Measurements from ENCODE around the gene SPOPL.
A peak's percentile ranks its signal among the peaks of the same experiment; 100 is the strongest.
"Not testable (repeated sequence)": the region's sequence is repeated elsewhere in the genome, so short reads cannot be mapped to it uniquely, and the experiment has no call there.

The SPOPL gene

GRCh38 chr2:138501425-138502254 lies at the start of gene SPOPL:
Gene SPOPL (plus strand): TSS chr2:138501770. CDS start chr2:138550217, 48,447 bp downstream.
- in situ Hi-C loops (cut with HindIII; ENCODE audit: low sequenced_read_pairs) = no loop called here
- TF ChIP-seq, protein P1, sequence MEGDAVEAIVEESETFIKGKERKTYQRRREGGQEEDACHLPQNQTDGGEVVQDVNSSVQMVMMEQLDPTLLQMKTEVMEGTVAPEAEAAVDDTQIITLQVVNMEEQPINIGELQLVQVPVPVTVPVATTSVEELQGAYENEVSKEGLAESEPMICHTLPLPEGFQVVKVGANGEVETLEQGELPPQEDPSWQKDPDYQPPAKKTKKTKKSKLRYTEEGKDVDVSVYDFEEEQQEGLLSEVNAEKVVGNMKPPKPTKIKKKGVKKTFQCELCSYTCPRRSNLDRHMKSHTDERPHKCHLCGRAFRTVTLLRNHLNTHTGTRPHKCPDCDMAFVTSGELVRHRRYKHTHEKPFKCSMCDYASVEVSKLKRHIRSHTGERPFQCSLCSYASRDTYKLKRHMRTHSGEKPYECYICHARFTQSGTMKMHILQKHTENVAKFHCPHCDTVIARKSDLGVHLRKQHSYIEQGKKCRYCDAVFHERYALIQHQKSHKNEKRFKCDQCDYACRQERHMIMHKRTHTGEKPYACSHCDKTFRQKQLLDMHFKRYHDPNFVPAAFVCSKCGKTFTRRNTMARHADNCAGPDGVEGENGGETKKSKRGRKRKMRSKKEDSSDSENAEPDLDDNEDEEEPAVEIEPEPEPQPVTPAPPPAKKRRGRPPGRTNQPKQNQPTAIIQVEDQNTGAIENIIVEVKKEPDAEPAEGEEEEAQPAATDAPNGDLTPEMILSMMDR (IDR thresholded peaks at IDR 0.05; ENCODE audit: low read depth, low read length) = peak; percentile 6
- peak; percentile 89 for DNase-seq (ENCODE audit: low read depth, low spot score)
- H3K4me3 ChIP-seq (ENCODE audit: low read depth, low read length) = peak within 1 kb of the TSS; percentile 82

GRCh38 chr2:138452324-138452723 lies 49.2 kb upstream of the SPOPL start:
- TF ChIP-seq, protein P1 (IDR thresholded peaks at IDR 0.05; ENCODE audit: low read depth, low read length) = no peak
- no peak for DNase-seq (ENCODE audit: low read depth, low spot score)
- H3K4me3 ChIP-seq (ENCODE audit: low read depth, low read length) = no peak overlapping the region
- in situ Hi-C loops (cut with HindIII; ENCODE audit: low sequenced_read_pairs) = no loop called here

DNA sequence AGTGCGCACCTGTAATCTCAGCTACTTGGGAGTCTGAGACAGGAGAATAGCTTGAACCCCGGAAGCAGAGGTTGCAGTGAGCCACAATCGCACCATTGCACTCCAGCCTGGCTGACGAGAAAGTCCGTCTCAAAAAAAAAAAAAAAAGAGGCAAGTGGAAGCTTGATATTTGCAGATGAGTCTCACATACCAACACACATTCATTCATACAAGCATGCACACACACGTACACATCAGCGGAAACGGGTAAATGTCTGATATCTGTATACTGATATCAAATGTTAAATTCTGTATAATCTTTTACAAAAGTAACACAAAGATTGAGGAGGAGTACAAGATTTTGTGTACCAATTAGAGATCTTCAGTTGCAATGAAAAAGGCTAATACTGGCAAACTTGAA lies 47.8 kb upstream of the SPOPL start:
- DNase-seq (ENCODE audit: low read depth, low spot score) = no peak
- in situ Hi-C loops (cut with HindIII; ENCODE audit: low sequenced_read_pairs) = no loop called here
- no peak overlapping the region for H3K4me3 ChIP-seq (ENCODE audit: low read depth, low read length)
- TF ChIP-seq, protein P1 (IDR thresholded peaks at IDR 0.05; ENCODE audit: low read depth, low read length) = no peak

DNA sequence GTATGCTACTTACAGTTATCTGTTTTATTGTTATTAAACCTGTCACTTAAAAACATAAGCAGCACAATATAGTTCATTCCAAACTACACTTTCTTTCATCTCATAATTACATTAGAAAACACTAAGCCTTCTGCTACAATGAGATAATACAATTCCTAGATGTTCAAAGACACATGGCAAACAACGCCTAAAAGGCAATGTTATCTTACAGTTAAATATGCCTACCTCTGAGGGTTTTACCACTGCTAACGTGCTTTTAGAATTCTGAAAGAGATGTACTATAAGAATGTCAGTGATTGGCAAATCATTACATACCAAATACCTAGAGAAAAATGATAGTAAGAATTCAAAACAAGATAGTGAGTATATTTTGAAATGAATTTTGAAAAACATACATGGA lies 46.8 kb upstream of the SPOPL start:
- no peak for DNase-seq (ENCODE audit: low read depth, low spot score)
- TF ChIP-seq, protein P1 (IDR thresholded peaks at IDR 0.05; ENCODE audit: low read depth, low read length) = no peak
- in situ Hi-C loops (cut with HindIII; ENCODE audit: low sequenced_read_pairs) = no loop called here
- H3K4me3 ChIP-seq (ENCODE audit: low read depth, low read length) = no peak overlapping the region

GRCh38 chr2:138455275-138455674 lies 46.3 kb upstream of the SPOPL start:
- in situ Hi-C loops (cut with HindIII; ENCODE audit: low sequenced_read_pairs) = no loop called here
- DNase-seq (ENCODE audit: low read depth, low spot score) = no peak
- no peak overlapping the region for H3K4me3 ChIP-seq (ENCODE audit: low read depth, low read length)
- TF ChIP-seq, protein P1 (IDR thresholded peaks at IDR 0.05; ENCODE audit: low read depth, low read length) = no peak

GRCh38 chr2:138455691-138456090 lies 45.9 kb upstream of the SPOPL start:
- in situ Hi-C loops (cut with HindIII; ENCODE audit: low sequenced_read_pairs) = no loop called here
- DNase-seq (ENCODE audit: low read depth, low spot score) = no peak
- H3K4me3 ChIP-seq (ENCODE audit: low read depth, low read length) = no peak overlapping the region
- TF ChIP-seq, protein P1 (IDR thresholded peaks at IDR 0.05; ENCODE audit: low read depth, low read length) = no peak

DNA sequence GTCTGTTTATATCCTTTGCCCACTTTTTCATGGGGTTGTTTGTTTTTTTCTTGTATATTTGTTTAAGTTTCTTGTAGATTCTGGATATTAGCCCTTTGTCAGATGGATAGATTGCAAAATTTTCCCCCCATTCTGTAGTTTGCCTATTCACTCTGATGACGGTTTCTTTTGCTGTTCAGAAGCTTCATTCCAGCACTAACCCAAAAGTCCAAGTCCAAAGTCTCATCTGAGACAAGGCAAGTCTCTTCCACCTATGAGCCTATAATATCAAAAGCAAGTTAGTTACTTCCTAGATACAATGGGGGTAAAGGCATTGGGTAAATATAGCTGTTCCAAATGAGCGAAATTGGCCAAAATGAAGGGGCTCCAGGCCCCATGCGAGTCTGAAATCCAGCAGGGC lies 38.9 kb upstream of the SPOPL start:
- DNase-seq (ENCODE audit: low read depth, low spot score); in situ Hi-C loops (cut with HindIII; ENCODE audit: low sequenced_read_pairs); H3K4me3 ChIP-seq (ENCODE audit: low read depth, low read length): not testable (repeated sequence)

All from astrocyte of the spinal cord (primary cell).